Pulmonary artery endothelial cell (primary cell): ENCODE data around the gene CDC14B. TPM values are rescaled to one million over a fixed set of nuclear protein-coding genes. Genes with fewer than 3 reads are reported as not detected.
"Not testable (repeated sequence)": the region's sequence is repeated elsewhere in the genome, so short reads cannot be mapped to it uniquely, and the experiment has no call there.

Experiments
- DNase-seq: peaks from one replicate; pipeline ENCODE4 v3.0.0-alpha.2; 2011; ENCODE audit warnings: low read depth, low spot score
- total RNA-seq: library from RNA; depleted of rRNA; stranded (reverse); fragments of >200 nt; gene quantifications from 2 replicates; pipeline ENCODE4 v1.2.3, GENCODE V29; 2014

CDC14B gene
- total RNA-seq, 1 donor from 2014 or later = 0.53 TPM

DNA sequence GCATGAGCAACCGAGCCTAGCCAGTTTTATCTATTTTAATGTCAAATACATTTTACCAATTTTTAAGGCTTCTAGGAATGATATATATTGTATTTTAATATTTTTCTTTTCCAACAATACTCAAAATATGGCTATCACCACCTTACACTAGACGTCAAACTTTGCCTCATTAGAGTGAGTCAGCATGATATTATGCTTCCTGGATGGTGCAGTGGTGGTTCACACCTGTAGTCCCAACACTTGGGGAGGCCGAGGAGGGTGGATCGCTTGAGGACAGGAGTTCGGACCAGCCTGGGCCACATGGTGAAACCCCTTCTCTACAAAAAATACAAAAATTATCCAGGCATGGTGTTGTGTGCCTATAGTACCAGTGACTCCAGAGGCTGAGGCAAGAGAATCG is 7.3 kb upstream of the CDC14B start:
- DNase-seq = no peak

DNA sequence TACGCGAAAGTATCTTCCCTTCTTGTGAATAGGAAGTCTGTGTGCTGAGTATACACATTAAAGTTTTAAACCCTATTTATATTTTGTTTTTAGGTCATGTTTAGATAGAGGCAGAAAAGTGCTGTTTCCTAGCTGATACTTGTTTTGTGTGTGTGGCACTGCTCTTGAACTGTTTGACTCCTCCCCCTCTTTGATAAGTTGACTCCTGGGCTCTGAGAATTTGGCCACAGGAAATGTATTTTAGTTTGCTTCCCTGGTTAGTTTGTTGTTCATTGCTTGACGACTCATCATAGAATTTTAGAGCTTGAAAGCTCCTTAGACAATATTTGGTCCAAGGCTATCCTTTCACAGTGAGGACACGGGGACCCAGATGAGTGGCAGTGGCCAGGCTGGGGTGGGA is 2.0 kb upstream of the CDC14B start:
- no peak for DNase-seq

DNA sequence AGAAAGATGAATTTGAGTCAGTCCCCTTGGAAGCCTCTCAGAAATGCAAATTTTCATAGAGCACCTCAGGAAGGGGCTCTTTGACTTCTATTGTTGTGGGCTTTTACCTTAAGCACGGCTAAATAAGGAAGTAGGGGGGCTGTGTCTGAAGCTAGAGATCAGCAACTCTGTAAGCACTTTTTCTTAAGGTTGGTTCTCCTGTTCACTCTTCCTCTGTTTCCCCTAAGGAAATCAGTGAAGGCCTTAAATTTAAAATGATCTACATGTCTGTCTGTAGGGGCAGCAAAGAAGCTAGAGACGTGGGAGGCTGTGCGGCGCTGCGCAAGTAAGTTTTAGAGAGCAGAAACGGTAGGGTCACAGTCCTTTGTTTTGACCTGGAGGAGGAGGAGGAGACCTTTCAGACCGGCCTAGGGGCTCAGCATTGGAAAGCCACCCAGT is 1.2 kb upstream of the CDC14B start:
- DNase-seq = no peak

DNA sequence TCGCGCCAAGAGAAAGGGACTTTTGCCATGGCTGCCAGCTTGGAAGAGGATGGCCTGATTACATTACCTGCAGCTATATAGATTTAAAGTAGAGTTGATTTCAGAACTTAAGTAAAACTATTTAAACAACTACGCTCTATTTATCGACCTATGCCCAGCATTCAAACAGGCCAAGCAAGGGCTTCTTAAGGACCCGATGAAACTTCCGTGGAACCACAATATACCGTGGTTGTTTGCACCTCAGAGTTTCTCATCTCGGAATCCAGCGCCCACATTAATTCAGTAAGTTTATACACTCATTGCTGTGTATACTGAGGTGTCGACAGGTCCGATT is 505 bp upstream of the CDC14B start:
- DNase-seq = no peak

DNA sequence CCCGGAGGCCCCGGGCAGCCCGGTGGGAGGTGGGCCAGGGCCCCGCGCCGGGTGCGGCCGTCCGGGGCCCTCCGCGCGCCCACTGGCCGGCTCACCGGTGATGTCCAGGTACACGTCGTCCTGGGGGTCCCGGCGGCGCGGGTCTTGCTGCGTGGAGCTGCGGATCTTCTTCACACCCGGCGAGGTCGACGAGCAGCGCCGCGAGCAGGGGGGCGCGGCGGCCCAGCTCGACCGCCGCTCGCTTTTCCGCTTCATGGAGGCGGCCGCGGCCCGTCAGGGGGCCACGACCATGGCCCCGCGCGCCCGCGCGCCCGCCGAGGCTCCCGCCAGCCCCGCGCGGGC is 548 bp downstream of the CDC14B start:
- DNase-seq = no peak

DNA sequence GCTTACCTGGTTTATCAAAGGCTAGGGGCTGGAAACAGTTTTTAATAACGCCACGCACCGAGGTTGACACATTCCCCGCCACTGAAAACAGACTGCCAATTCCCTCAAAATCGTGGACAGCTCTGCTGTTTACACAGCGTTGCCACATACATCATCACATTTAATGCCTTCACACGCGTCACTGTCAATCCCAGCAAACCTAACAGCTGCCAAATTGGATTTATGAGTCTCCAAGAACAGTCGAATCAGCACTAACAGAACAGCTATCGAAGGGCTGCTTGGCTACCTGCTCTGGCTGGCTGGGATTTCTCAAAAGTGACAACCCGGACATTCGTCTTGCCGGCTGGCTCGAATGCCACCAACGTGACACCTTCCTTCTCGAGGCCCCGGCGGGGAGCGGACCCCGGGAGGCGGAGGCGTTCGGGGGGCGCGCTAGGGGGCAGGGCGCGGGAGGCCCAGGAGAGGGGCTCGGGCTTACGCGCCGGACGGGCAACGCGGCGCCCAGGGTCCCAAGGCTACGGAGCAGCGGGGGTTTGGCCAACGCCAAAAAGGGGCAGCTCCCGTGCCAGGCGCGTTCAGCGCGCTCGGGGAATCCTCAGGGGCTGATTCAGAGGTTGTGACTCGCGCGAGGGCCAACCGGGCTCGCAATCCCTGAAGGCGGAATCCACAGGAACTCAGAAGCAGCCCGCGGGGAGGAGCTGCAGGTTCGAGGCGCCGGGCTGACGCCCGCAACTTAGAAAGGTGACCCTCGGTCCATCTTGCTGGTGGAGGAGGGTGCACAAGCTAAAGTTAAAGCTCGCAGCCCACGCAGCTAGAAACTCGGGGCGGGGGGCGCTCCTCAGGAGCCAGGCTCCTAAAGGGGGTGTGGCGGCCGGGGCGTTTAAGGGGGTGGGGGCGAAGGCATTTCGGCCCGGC is 1.2 kb downstream of the CDC14B start:
- no peak for DNase-seq

DNA sequence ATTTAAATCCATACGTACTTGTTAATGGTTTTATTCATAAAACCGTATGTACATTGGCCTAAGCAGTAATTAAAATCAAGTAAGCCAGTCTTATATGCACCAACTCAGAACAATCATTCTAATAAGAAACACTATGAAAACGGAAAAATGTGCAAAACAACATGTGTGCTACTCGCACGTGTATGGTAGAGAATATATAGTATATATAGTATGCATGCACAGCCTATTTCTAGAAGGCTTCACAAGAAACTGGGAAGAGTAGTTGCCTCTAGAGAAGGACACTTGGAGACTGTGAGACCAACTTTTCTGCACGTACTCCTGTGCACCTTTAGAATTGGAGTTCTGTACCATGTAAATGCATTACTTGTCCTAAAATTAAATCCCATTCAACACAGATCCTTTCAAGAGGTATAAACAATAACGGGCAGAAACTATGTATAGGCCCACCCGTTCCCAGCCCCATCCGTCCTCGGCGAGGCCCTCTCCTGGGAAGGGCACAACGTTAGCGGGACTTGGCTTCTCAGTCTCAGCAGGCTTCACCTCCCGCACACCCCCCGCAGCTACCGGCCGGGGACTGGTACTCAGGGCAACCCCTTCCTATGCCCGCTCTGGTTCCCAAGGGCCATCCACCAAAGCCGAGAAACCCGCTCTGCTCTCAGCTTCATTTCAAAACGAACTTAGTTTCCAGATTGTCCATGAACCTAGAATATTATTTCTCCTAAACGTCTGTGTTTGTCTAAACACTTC is 2.0 kb downstream of the CDC14B start:
- DNase-seq = no peak

DNA sequence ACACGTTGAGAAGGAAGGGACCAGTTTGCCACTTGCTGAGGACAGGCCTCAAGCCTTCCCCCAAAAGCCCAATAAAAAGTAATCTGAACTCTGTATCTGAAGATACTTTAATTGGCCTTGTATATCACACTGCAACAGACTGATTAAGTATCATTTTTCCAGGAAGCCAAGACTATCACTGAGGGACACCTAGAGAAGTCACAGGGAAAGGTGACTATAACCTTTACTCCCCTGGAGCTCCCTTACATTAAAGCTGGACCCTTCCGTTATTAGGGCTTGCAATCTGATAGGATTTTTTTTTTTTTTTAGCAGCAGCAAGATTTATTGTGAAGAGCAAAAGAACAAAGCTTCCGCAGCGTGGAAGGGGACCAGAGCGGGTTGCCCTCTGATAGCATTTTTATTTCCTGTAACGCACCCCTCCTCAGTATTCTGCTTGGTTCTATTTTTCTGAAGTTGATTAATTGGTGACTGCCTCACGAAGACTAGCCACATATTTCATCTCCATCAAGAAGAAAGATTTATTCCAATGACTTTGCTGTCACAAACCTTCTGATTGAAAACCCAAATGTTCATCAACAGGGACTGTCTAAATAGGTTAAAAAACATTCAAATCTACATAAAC is 2.7 kb downstream of the CDC14B start:
- no peak for DNase-seq

DNA sequence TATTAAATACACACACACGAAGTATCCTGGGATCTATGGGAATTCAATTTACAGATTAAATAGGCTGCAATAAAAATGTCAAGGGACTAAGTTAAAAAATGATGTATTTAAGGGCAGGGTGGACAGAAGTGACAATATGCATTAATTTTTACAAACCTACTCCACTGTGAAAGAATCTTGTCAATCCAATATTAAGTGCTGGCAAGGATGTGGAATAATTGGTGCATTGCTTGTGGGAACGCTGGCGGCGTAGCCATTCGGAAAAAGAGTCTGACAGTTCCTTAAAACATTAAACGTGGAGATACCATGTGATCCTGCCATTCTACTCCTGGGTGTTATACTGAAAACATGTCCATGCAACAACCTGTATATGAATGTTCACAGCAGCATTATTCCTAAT is 4.2 kb downstream of the CDC14B start:
- no peak for DNase-seq

DNA sequence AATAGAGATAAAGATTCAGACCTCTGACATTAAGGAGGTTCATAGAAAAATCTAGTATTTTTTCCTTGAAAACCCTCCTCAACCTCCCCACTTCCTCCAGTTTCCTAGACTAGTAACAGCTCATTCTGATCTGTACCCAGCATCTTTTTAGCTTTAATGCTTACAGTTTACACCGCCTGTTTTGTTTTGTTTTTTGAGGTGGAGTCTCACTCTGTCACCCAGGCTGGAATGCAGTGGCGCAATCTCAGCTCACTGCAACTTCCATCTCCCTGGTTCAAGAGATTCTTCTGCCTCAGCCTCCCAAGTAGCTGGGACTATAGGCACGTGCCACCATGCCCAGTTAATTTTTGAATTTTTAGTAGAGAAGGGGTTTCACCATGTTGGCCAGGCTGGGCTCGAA is 5.0 kb downstream of the CDC14B start:
- not testable (repeated sequence) for DNase-seq

DNA sequence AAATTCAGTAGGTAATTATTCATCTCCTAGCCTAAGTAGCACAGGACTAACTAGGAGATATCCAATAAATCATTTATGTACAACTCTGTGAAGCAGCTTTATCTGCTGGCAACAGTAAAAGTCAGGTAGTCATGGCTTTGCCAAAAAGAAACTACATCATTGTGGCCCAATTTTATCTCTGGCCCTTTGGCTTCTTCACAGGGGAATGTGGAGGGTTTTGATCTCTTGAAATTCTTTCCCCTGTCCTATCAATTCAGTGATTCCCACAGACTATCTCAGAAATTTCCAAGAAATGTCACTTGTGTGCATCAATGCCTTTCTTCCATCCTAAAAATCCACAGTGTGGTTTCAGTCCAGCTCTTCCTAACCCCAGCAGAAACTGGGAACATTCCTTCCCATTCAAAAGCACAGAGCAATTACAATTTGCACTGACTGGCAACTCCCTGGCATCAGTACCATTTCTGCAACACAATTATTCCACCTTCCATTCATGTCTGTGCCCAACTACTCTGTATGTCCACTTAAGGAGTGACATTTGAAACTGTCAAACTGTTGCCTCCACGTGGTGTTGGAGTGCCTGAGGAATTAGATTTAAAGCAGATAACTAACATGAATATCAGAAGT is 6.6 kb downstream of the CDC14B start:
- no peak for DNase-seq

DNA sequence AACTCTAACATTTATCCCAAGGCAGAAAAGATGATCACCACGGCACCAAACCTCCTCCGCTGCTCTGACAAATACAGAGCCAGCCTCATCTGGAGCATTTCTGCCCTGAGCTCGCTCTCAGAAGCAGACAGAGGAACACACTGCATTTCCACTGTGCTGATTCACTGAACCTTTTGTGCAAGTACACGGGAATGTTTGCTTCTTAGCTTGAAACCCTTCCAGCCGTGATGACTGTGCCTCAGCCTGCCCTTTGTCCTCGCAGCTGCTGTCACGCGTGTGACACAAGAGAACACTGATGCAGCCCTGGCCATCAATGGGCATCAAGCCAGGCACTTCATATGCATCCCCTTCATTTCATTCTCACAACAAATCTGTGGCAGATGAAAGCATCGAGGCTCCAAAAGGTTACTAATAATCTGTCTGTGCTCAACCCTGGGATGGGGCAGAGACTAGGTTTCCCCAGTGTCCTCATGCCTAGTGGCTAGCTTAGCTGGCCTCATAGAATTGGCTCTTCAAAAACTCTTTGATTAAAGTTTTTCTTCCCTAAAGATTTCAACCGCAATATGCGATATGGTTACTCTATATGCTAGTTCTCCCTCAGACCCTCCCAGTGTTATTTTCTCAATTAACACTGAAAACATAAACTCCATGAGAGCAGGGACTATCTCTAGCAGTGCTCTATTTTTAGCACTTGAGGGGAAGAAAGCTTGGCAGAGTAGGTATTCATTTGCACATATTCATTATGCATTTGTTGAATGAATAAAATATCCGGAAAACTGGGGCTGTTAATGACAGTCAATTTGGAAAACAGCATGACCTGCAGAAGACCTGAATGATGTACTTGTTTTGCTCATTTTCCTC is 7.3 kb downstream of the CDC14B start:
- no peak for DNase-seq

DNA sequence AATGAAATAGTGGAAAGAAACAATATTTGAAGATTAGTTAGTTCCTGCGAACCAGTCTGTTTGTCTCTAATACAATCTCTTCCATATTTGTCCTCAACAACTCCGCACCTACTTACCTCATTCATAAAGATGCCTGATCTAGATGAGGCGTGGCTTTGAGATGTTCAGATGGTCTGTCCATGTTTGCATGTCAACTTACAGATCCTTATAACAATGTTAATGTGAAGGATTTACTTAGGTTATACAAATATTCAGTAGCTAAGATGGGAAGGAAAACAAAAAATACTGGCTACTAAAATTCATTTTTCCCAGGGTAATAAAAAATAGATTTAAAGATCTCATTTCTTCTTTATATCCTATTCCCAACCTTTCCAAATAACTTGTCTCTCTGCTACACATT is 8.3 kb downstream of the CDC14B start:
- DNase-seq = no peak

DNA sequence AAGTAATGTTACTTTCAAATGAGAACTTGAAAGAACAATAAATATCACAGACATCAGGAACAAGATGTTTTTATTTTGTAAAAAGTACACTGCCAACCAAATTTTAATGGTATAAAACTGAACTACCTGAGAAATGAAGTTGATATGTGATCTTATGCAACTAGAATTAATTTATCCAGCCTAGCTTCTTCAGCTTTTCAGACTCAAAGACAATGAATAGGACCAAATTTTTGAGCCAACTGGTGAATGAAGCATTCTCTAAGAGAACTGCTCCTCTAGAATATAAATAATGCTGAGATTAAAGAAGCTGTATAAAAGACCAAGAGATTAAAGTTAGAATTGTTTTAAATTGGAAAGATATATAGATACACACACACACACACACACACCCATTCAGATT is 9.9 kb downstream of the CDC14B start:
- DNase-seq = no peak

DNA sequence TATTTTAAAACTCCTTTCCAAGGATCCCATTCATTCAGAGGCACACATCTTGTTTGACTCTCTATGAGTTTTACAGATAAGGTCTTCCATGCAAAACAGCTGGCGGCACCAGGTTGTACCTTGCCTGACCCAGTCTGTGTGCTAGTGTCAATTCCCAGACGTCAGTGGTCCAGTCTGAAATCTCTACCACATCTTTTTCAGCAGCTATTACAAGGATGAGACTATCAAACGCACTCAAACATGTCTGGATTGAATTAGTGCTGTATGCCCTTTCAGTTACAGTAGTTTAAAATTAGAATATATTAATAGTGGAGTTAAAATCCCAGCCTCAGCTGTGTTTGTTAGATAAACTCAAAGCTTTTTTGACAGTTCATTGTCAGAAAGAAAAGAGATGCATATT is 11.7 kb downstream of the CDC14B start:
- DNase-seq = no peak

DNA sequence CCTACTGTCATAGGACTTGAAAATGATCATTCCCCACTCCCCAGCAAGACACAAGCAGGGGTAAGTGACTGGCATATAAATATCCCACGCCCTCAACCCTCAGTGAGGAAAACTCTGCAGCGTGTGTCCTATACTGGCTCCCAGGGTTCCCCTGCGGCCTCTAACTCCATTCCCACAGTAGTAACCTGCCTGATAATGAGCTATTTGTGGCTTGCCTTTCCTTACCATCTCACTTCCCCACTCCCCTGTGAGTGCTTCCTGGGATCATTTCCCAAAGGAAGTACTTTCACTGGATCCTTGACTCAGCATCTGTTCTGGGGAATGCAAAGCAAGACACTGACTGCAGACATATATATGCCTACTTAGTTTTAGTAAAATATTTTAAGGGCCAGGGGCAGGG is 14.3 kb downstream of the CDC14B start:
- DNase-seq = no peak

DNA sequence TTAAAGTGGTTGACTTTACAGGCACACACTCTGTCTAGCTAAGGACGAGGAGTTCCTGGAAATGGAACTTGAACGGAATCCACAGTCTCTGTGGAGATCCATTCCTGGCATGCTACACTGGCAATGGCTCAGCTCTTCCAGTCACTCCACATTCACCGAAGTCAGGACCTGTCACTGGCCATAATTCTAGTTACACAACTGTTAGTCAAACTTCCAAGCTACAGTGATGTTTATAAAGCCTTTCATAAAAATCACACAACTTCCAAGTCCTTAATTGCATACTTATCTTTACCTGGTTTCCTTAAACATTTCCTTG is 15.7 kb downstream of the CDC14B start:
- DNase-seq = no peak

DNA sequence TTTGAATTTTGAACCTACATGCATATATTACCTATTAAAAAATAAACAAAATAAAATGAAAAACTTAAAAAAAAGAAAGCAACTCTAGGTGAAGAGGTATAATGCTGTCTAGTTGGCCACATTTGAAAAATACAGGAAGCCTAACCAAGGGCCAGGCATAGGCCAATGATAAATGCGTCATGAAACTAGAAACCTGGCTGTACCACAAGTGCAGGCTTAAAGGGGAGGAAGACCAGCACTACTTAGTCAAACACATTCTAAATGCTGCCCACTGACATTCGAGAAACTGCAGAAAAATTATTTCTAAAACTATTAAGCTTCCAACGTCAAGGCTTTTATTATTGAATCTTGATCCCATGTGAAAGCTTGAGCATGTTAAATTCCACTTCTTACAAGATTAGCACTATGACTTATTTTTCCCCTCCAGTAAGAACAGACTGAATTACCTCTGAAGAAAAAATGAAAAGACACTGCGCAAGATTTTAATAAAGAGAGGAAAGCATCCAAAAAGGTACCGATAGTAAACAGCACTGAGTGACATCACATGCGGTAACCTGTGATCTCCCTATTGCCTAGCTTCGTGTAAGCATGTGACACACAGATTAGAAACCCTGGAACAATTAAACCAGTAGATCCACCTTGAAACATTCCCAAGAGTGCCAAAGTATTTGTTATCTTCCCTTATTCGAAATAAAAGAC is 16.2 kb downstream of the CDC14B start:
- DNase-seq = no peak

DNA sequence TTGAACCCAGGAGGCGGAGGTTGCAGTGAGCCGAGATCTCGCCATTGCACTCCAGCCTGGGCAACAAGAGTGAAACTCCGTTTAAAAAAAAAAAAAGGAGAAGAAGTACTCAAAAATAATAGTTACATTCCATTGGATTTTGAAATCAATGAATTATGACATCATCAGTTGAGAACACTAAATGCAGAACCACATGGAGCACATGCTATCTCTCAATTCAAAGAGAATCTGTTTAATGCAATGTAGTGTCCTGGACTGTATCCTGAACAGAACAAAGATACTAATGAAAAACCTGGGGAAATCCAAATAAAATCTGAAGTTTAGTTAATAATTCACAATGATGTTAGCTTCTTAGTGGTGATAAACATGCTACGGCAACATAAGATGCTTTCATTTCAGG is 20.3 kb downstream of the CDC14B start:
- DNase-seq = no peak

DNA sequence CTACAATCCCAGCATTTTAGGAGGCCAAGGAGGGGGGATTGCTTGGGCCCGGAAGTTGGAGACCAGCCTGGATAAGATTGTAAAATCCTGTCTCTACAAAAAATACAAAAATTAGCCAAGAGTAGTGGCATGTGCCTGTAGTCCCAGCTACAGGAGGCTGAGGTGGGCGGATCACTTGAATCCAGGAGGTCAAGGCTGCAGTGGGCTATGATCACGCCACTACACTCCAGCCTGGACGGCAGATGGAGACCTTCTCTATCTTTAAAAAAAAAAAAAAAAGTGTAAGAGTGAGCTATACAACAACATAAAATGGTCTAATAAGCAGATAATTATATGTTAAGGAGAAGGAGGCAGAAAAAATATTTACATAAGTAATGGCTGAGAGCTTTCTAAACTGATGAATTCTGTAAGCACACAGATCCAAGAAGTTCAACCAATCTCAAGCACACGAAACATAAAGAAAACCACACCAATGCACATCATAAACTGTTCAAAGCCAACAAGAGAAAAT is 23.0 kb downstream of the CDC14B start:
- DNase-seq = no peak
